K562 (cell line): ENCODE results near the gene GAPDH. TPM values are rescaled to one million over a fixed set of nuclear protein-coding genes. Genes with fewer than 3 reads are reported as not detected.

ENCODE experiments used
- ATAC-seq: fragments of 200-7000 bp; cut with Tn5 transposase; 3 replicates; pipeline ENCODE4 v1.9.1; 2020; ENCODE audit warnings: moderate library complexity
- BruUV-seq: library from RNA; stranded (reverse); fragments of 400-500 nt; replicated peaks from 2 replicates; lab custom pipeline; 2021; lab: Mats Ljungman, UMichigan
- CTCF ChIA-PET: fragments of 300-600 bp; formaldehyde crosslinking; extraction: SDS; loops from one replicate; lab custom pipeline; 2021; ENCODE audit warnings: low intra/inter-chr PET ratio; lab: Yijun Ruan, JAX
- POLR2A ChIA-PET: fragments of 300-600, 350-650 bp; sonication (Branson Sonifier 250); formaldehyde crosslinking; extraction: SDS; loops from one replicate; lab custom pipeline; 2021; ENCODE audit warnings: antibody characterized with exemption, inconsistent platforms; lab: Yijun Ruan, JAX
- DNase-seq, 4 experiments: peaks; one replicate each; pipeline versions ENCODE4 v3.0.0 to v3.0.0-alpha.2; 2011 to 2018; ENCODE audit warnings: low spot score in 3 of 4, mixed read lengths in 3 of 4; ENCODE audit errors: extremely low read depth in 1 of 4
- FAIRE-seq: peaks from 2 replicates; lab custom pipeline; 2011; peaks lifted over from hg19 to GRCh38; lab: Jason Lieb, UNC
- H2AFZ ChIP-seq: 2 replicates; pipeline ENCODE4 v1.6.0; 2011; ENCODE audit warnings: low read depth, low read length, control low read depth, inconsistent platforms
- H3K27ac ChIP-seq: fragments of 200-600 bp; 3 replicates; pipeline ENCODE4 v1.8.0; 2011; ENCODE audit warnings: low read depth, mild to moderate bottlenecking, control low read depth, inconsistent platforms, low read length, moderate library complexity, mixed read lengths; ENCODE audit errors: extremely low read depth
- H3K27me3 ChIP-seq, 2 experiments: fragments of 300-600 bp in 1 of 2; 2 replicates in 1 of 2; 3 replicates in 1 of 2; pipeline versions ENCODE4 v1.6.0 to v1.8.0; 2011; ENCODE audit warnings: inconsistent platforms in 2 of 2, low read length in 2 of 2, mild to moderate bottlenecking in 1 of 2, mixed read lengths in 1 of 2, moderate library complexity in 1 of 2; ENCODE audit not compliant: control insufficient read depth in 2 of 2, insufficient read depth in 2 of 2
- H3K36me3 ChIP-seq: fragments of 300-600 bp; 3 replicates; pipeline ENCODE4 v1.8.0; 2011; ENCODE audit warnings: mild to moderate bottlenecking, low read length, inconsistent platforms; ENCODE audit not compliant: control insufficient read depth, insufficient read depth
- H3K4me1 ChIP-seq, 2 experiments: fragments of 200-600 bp in 1 of 2; replicated peaks in 1 of 2; 2 replicates in 1 of 2; 3 replicates in 1 of 2; pipeline versions ENCODE4 v1.5.1 to v1.8.0; 2011; ENCODE audit warnings: inconsistent platforms in 2 of 2, low read length in 2 of 2, mild to moderate bottlenecking in 1 of 2, mixed read lengths in 1 of 2, moderate library complexity in 1 of 2; ENCODE audit not compliant: control insufficient read depth in 2 of 2, insufficient read depth in 2 of 2
- H3K4me2 ChIP-seq: 2 replicates; pipeline ENCODE4 v1.6.1; 2011; ENCODE audit warnings: low read length, control low read depth, inconsistent platforms, mixed read lengths; ENCODE audit not compliant: insufficient read depth
- H3K4me3 ChIP-seq: fragments of 200-600 bp; sonication (generic), shearing (Covaris generic); 2 replicates; pipeline ENCODE4 v1.5.1; 2016; ENCODE audit warnings: control low read depth, inconsistent platforms
- H3K79me2 ChIP-seq: fragments of 200-600 bp; 3 replicates; pipeline ENCODE4 v1.8.0; 2011; ENCODE audit warnings: low read length, inconsistent platforms; ENCODE audit not compliant: control insufficient read depth, insufficient read depth
- H3K9ac ChIP-seq, 2 experiments: 2 replicates each; pipeline versions ENCODE4 v1.6.0 to v1.6.1; 2011; ENCODE audit warnings: low read depth in 2 of 2, low read length in 2 of 2, control low read depth in 1 of 2, inconsistent platforms in 1 of 2, mild to moderate bottlenecking in 1 of 2, mixed read lengths in 1 of 2; ENCODE audit not compliant: insufficient read depth in 1 of 2
- H3K9me1 ChIP-seq: one replicate; pipeline ENCODE4 v1.6.0; 2011; ENCODE audit warnings: inconsistent platforms, mild to moderate bottlenecking, low read length, moderate library complexity; ENCODE audit not compliant: control insufficient read depth, insufficient read depth
- H3K9me3 ChIP-seq: replicated peaks from 2 replicates; pipeline ENCODE4 v1.5.1; 2011; ENCODE audit warnings: low read depth, low read length, inconsistent platforms; ENCODE audit not compliant: control insufficient read depth, insufficient read depth
- H4K20me1 ChIP-seq: replicated peaks from 2 replicates; pipeline ENCODE4 v1.6.1; 2011; ENCODE audit warnings: low read length, inconsistent platforms, mixed read lengths; ENCODE audit not compliant: control insufficient read depth, insufficient read depth
- HDAC3 ChIP-seq: fragments of 450-650 bp; IDR thresholded peaks from 2 replicates; pipeline ENCODE4 v1.6.1; 2018; ENCODE audit warnings: borderline replicate concordance, mild to moderate bottlenecking, moderate library complexity; ENCODE audit not compliant: partially characterized antibody
- KLF13 ChIP-seq: fragments of 450-650 bp; IDR thresholded peaks from 2 replicates; pipeline ENCODE4 v1.6.1; 2016; ENCODE audit warnings: missing genetic modification characterization, low read depth, mild to moderate bottlenecking, missing compliant biosample characterization, moderate library complexity, borderline replicate concordance
- NFE2 ChIP-seq: IDR thresholded peaks from 2 replicates; pipeline ENCODE4 v1.6.1; 2014; ENCODE audit warnings: antibody characterized with exemption, low read depth
- OTX1 ChIP-seq: fragments of 450-650 bp; formaldehyde crosslinking; IDR thresholded peaks from 2 replicates; pipeline ENCODE4 v1.4.0; 2022; ENCODE audit warnings: mild to moderate bottlenecking
- RBM14 ChIP-seq: fragments of 200-400 bp; formaldehyde crosslinking; IDR thresholded peaks from 2 replicates; pipeline ENCODE4 v1.6.1; 2018; ENCODE audit warnings: low read depth, mild to moderate bottlenecking, low read length, moderate library complexity, borderline replicate concordance; ENCODE audit not compliant: insufficient read depth
- WGBS: fragments of 100-300 bp; shearing (Covaris generic); methylation state at CpG from one replicate; pipeline ENCODE4 v1.1.6; 2016; ENCODE audit warnings: low coverage, mixed read lengths; ENCODE audit not compliant: insufficient coverage; ENCODE audit errors: missing lambda C conversion rate; 5-methylcytosine and 5-hydroxymethylcytosine counted together
- in situ Hi-C: fragments of 300-500 bp; cut with MboI; formaldehyde crosslinking; loops from 4 replicates; pipeline ENCODE4 v1.15.0; 2018; ENCODE audit warnings: inconsistent platforms, mixed read lengths
- intact Hi-C: fragments of 100-400 bp; cut with micrococcal nuclease; formaldehyde crosslinking; loops from 2 replicates; pipeline ENCODE4 v1.14.2; 2022
- polyA plus RNA-seq, 8 experiments: library from polyadenylated mRNA; depleted of rRNA in 4 of 8; stranded (reverse) in 5 of 8; unstranded in 3 of 8; fragments of >200 nt; fragmentation: Nextera tagmentation in 2 of 8; fragmentation: Illumina TruSeq in 1 of 8; extraction: Ambion mirVana in 2 of 8; extraction: Trizol in 1 of 8; gene quantifications; 2 replicates each; pipeline versions ENCODE4 v1.2.1 to v1.2.3, GENCODE V29; 2011 to 2014; ENCODE audit warnings: inconsistent platforms in 1 of 8, missing spikeins in 1 of 8
- total RNA-seq, 7 experiments: library from RNA; depleted of rRNA in 6 of 7; stranded (reverse); fragments of >200 nt in 6 of 7; fragmentation: Illumina TruSeq in 2 of 7; extraction: Trizol in 2 of 7; gene quantifications; 2 replicates each; pipeline versions ENCODE4 v1.2.1 to v1.2.3, GENCODE V29; 2011 to 2021; ENCODE audit warnings: low replicate concordance in 1 of 7
- TF ChIP-seq, protein P1 (sequence below): fragments of 450-650 bp; formaldehyde crosslinking; IDR thresholded peaks from 2 replicates; pipeline ENCODE4 v1.4.0; 2022; ENCODE audit warnings: missing genetic modification characterization

Gene GAPDH
- total and polyA plus RNA-seq, 9 of the 15 experiments (the other 6 are each of a cell fraction or from before 2014, with no cell fraction given): 2,206 to 6,793 (median 4,217) TPM

DNA sequence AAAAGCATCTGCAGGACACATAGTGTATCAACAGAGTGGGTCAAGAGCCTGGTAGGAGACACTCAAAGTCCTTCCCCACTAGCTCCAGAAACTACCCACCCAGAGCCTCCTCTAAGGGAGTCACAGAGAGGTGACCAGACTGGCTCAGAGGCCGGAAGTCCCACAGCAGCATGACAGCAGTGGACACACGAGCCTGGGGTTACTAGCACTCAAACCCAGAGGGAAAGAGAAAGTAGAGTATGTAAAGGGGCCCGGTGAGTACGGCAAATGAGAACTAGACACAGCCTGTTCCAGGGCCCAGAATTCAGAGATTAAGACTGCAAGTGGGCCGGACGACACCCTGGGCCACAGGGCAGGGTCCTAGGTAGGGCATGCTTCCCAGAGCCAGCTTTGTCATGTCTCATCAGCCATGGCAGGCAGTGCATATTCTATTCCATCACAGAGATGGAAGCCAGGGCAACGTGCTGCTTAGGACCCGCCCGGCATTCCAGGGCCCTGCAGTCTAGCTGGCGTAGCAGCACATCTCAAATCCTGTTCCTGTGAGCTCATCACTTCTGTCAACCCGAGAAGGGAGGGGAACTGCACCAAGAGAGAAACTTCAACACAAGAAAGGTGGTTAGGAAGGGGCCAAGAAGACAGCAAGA, 17.3 kb downstream of the GAPDH start (continued):
- TF ChIP-seq, protein P1, sequence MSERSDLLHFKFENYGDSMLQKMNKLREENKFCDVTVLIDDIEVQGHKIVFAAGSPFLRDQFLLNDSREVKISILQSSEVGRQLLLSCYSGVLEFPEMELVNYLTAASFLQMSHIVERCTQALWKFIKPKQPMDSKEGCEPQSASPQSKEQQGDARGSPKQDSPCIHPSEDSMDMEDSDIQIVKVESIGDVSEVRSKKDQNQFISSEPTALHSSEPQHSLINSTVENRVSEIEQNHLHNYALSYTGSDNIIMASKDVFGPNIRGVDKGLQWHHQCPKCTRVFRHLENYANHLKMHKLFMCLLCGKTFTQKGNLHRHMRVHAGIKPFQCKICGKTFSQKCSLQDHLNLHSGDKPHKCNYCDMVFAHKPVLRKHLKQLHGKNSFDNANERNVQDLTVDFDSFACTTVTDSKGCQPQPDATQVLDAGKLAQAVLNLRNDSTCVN (CRISPR knock-in tag): no peak
- TF ChIP-seq KLF13 (tag): no peak
- TF ChIP-seq NFE2: no peak

DNA sequence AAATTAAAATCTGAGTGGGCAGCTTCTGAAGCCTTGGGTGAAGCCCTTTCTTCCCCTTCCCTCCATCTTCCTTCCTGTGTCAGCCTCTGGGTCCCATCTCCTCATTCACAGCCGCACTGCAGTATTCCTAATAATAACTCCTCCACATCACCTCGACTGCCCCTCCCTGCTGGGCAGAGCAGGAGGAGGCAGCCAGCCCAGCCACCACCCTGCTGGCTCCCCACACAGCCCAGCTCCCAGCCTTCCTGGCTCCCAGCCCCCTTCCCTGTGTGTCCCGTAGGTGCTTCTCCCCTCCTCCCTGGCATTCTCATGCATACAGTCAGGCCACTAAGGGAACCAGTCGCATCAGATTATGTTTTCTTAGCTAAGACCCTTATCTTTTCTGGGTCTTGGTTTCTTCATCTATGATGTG, 17.8 kb downstream of the GAPDH start:
- intact Hi-C loops: loop anchor here (5.0 to 10.0 kb wide), 2 partner anchors 135 to 273 kb away; partner anchors contain the start of genes GPR162, P3H3 and ZNF384
- Histone ChIP-seq H3K27me3 (no peaks in the 10 kb centered on the region), H4K20me1 (no peaks in the 10 kb centered on the region), H3K9ac (peak overlapping the region in 1 of 2 experiments; percentile 61; a peak in 1 of 4 replicates), H3K4me1 (peaks cover 11 to 53% of the 10 kb centered on the region in 2 experiments; a peak in 4 of 5 replicates), H3K79me2 (no peaks in the 10 kb centered on the region), H3K36me3 (peaks cover 8% of the 10 kb centered on the region; the same call in 2 of the 3 replicates), H3K9me3 (no peaks in the 10 kb centered on the region), H3K9me1 (no peaks in the 10 kb centered on the region), H3K27ac (no peak overlapping the region), H3K4me3 (no peak overlapping the region), H2AFZ (no peak overlapping the region), H3K4me2 (no peak overlapping the region)
- ATAC-seq: no peak
- BruUV-seq: no TSS peak
- 0% methylated on average over 1 of the region's 4 CpGs for WGBS
- DNase-seq: no peak
- TF ChIP-seq OTX1 (CRISPR knock-in tag): no peak
- no peak for TF ChIP-seq RBM14
- TF ChIP-seq HDAC3: no peak
- ChIA-PET CTCF (no interaction called here), POLR2A (interaction anchor here (0.6 to 1.9 kb wide), 5 partner anchors 13 to 1085 kb away, joined by 3 to 9 read pairs (median 4); partner anchors contain the start of gene NOP2)
- no peak for FAIRE-seq
- in situ Hi-C loops: no loop called here
